Mesenchymal stem cell (in vitro differentiated cells and primary cell): ENCODE measurements around the gene RASD1.
A peak's percentile ranks its signal among the peaks of the same experiment; 100 is the strongest.

Source experiments
- DNase-seq: peaks from one replicate; pipeline ENCODE4 v3.0.0-alpha.2; 2013
- H2AFZ ChIP-seq: one replicate; pipeline ENCODE4 v1.6.1; 2013; ENCODE audit warnings: low read depth, mild to moderate bottlenecking, control low read depth, inconsistent platforms, low read length, moderate library complexity
- H2AK5ac ChIP-seq: 2 replicates; pipeline ENCODE4 v1.6.1; 2013; ENCODE audit warnings: low read length, moderate library complexity, mild to moderate bottlenecking, inconsistent platforms; ENCODE audit not compliant: severe bottlenecking
- H2BK120ac ChIP-seq: one replicate; pipeline ENCODE4 v1.6.1; 2013; ENCODE audit warnings: low read depth, mild to moderate bottlenecking, inconsistent platforms, low read length, moderate library complexity
- H2BK12ac ChIP-seq, 2 experiments: one replicate each; pipeline ENCODE4 v1.6.1; 2013; ENCODE audit warnings: inconsistent platforms in 2 of 2, low read length in 2 of 2, mild to moderate bottlenecking in 2 of 2, moderate library complexity in 2 of 2, control low read depth in 1 of 2
- H2BK15ac ChIP-seq: one replicate; pipeline ENCODE4 v1.6.1; 2013; ENCODE audit warnings: mild to moderate bottlenecking, low read depth, inconsistent platforms; ENCODE audit not compliant: poor library complexity, severe bottlenecking
- H2BK5ac ChIP-seq: 2 replicates; pipeline ENCODE4 v1.6.1; 2013; ENCODE audit warnings: low read depth, mild to moderate bottlenecking, low read length, control low read depth, inconsistent platforms; ENCODE audit not compliant: poor library complexity, severe bottlenecking
- H3K14ac ChIP-seq, 2 experiments: one replicate each; pipeline ENCODE4 v1.6.1; 2013; ENCODE audit warnings: inconsistent platforms in 2 of 2, low read length in 2 of 2, control low read depth in 1 of 2, mild to moderate bottlenecking in 1 of 2, moderate library complexity in 1 of 2
- H3K18ac ChIP-seq, 2 experiments: one replicate each; pipeline ENCODE4 v1.6.1; 2013; ENCODE audit warnings: inconsistent platforms in 2 of 2, low read length in 2 of 2, control low read depth in 1 of 2, low read depth in 1 of 2, mild to moderate bottlenecking in 1 of 2
- H3K23ac ChIP-seq, 2 experiments: one replicate each; pipeline ENCODE4 v1.6.1; 2013; ENCODE audit warnings: inconsistent platforms in 2 of 2, low read length in 2 of 2, mild to moderate bottlenecking in 2 of 2, moderate library complexity in 2 of 2, control low read depth in 1 of 2
- H3K27ac ChIP-seq: 2 replicates; pipeline ENCODE4 v1.5.1; 2013; ENCODE audit warnings: mild to moderate bottlenecking, moderate library complexity, low read length, control low read depth, inconsistent platforms; ENCODE audit not compliant: poor library complexity, severe bottlenecking
- H3K27me3 ChIP-seq, 2 experiments: 2 replicates each; pipeline versions ENCODE4 v1.6.1 to v1.7.0; 2013; ENCODE audit warnings: low read length in 2 of 2, mild to moderate bottlenecking in 2 of 2, moderate library complexity in 2 of 2, control low read depth in 1 of 2, inconsistent platforms in 1 of 2; ENCODE audit not compliant: control insufficient read depth in 1 of 2, insufficient read depth in 1 of 2
- H3K36me3 ChIP-seq, 2 experiments: 2 replicates each; pipeline versions ENCODE4 v1.6.1 to v1.7.0; 2013; ENCODE audit warnings: low read length in 2 of 2, control low read depth in 1 of 2, inconsistent platforms in 1 of 2, low read depth in 1 of 2, mild to moderate bottlenecking in 1 of 2; ENCODE audit not compliant: insufficient read depth in 2 of 2, control insufficient read depth in 1 of 2
- H3K4ac ChIP-seq, 2 experiments: one replicate each; pipeline ENCODE4 v1.6.1; 2013; ENCODE audit warnings: inconsistent platforms in 2 of 2, low read length in 2 of 2, mild to moderate bottlenecking in 2 of 2, moderate library complexity in 2 of 2, control low read depth in 1 of 2, low read depth in 1 of 2
- H3K4me1 ChIP-seq: 2 replicates; pipeline ENCODE4 v1.6.1; 2013; ENCODE audit warnings: low read depth, low read length, control low read depth; ENCODE audit not compliant: control insufficient read depth, insufficient read depth
- H3K4me2 ChIP-seq: 2 replicates; pipeline ENCODE4 v1.6.1; 2013; ENCODE audit warnings: low read length, mild to moderate bottlenecking, inconsistent platforms; ENCODE audit not compliant: poor library complexity, severe bottlenecking
- H3K4me3 ChIP-seq, 2 experiments: 2 replicates each; pipeline versions ENCODE4 v1.5.1 to v1.7.0; 2013; ENCODE audit warnings: low read length in 2 of 2, mild to moderate bottlenecking in 2 of 2, control low read depth in 1 of 2, low read depth in 1 of 2; ENCODE audit not compliant: insufficient read depth in 1 of 2
- H3K79me1 ChIP-seq: replicated peaks from 2 replicates; pipeline ENCODE4 v1.6.1; 2013; ENCODE audit warnings: mild to moderate bottlenecking, control low read depth, low read length, inconsistent platforms; ENCODE audit not compliant: poor library complexity, severe bottlenecking
- H3K9ac ChIP-seq: 2 replicates; pipeline ENCODE4 v1.7.0; 2013; ENCODE audit warnings: mild to moderate bottlenecking, low read length, moderate library complexity
- H3K9me3 ChIP-seq: 2 replicates; pipeline ENCODE4 v1.7.0; 2013; ENCODE audit warnings: mild to moderate bottlenecking, low read length; ENCODE audit not compliant: control insufficient read depth
- H4K8ac ChIP-seq: one replicate; pipeline ENCODE4 v1.6.1; 2013; ENCODE audit warnings: inconsistent platforms, mild to moderate bottlenecking, low read length, moderate library complexity
- H4K91ac ChIP-seq: one replicate; pipeline ENCODE4 v1.6.1; 2013; ENCODE audit warnings: mild to moderate bottlenecking, low read length, inconsistent platforms
- WGBS: methylation state at CpG from one replicate; pipeline ENCODE4 v1.1.7; 2013; ENCODE audit warnings: mixed read lengths; 5-methylcytosine and 5-hydroxymethylcytosine counted together

Gene RASD1

GRCh38 chr17:17497065-17497844 lies 1.1 kb upstream of the RASD1 start:
- Histone ChIP-seq H2AFZ (no peak overlapping the region), H3K79me1 (peaks cover 2% of the 10 kb centered on the region), H2BK12ac (no peak overlapping the region), H3K18ac (no peak overlapping the region), H2BK15ac (no peak overlapping the region), H4K8ac (no peak overlapping the region), H2BK5ac (no peak overlapping the region), H3K36me3 (peaks cover 6 to 8% of the 10 kb centered on the region in 2 experiments), H3K4me3 (peak overlapping the region in 1 of 2 experiments; percentile 56), H4K91ac (no peak overlapping the region), H3K4me2 (peak overlapping the region; percentile 40), H3K27me3 (peaks cover 13 to 51% of the 10 kb centered on the region in 2 experiments), H3K14ac (no peak overlapping the region), H3K4me1 (peaks cover 20% of the 10 kb centered on the region), H3K27ac (no peak overlapping the region), H2BK120ac (no peak overlapping the region), H3K9me3 (no peaks in the 10 kb centered on the region), H3K23ac (no peak overlapping the region), H3K4ac (no peak overlapping the region), H2AK5ac (no peak overlapping the region), H3K9ac (peak overlapping the region; percentile 58)
- DNase-seq: no peak
- WGBS: 41% methylated on average over 19 of the region's 19 CpGs

GRCh38 chr17:17495536-17496188 lies 533 bp downstream of the RASD1 start:
- Histone ChIP-seq H2BK5ac (no peak overlapping the region), H3K4me1 (peaks cover 20% of the 10 kb centered on the region), H3K23ac (peak overlapping the region in 1 of 2 experiments; percentile 42), H2AFZ (peak overlapping the region; percentile 29), H3K18ac (peak overlapping the region in 1 of 2 experiments; percentile 41), H3K27ac (no peak overlapping the region), H2BK12ac (no peak overlapping the region), H3K4ac (peak overlapping the region; percentile 7 to 20), H2AK5ac (no peak overlapping the region), H3K14ac (peak overlapping the region in 1 of 2 experiments; percentile 64), H3K79me1 (peaks cover 2% of the 10 kb centered on the region), H3K27me3 (peaks cover 5 to 40% of the 10 kb centered on the region in 2 experiments), H3K4me2 (peak overlapping the region; percentile 91), H2BK15ac (no peak overlapping the region), H4K8ac (peak overlapping the region; percentile 20), H3K9ac (peak overlapping the region; percentile 87), H3K4me3 (peak overlapping the region; percentile 42 to 84), H3K36me3 (peaks cover 22 to 24% of the 10 kb centered on the region in 2 experiments), H3K9me3 (no peaks in the 10 kb centered on the region), H2BK120ac (no peak overlapping the region), H4K91ac (no peak overlapping the region)
- no peak for DNase-seq
- 7% methylated on average over 58 of the region's 65 CpGs for WGBS

- H3K14ac ChIP-seq: peak overlapping the region in 1 of 2 experiments; percentile 64
Measured at GRCh38 chr17:17494870-17495535, 1.2 kb downstream of the RASD1 start.

More at GRCh38 chr17:17494870-17495535, 1.2 kb downstream of the RASD1 start:
- Histone ChIP-seq H2BK15ac (no peak overlapping the region), H3K27ac (no peak overlapping the region), H2BK12ac (no peak overlapping the region), H3K9ac (peak overlapping the region; percentile 87), H3K4me1 (peaks cover 20% of the 10 kb centered on the region), H2BK120ac (no peak overlapping the region), H2AK5ac (no peak overlapping the region), H2AFZ (peak overlapping the region; percentile 18), H3K36me3 (peaks cover 22 to 27% of the 10 kb centered on the region in 2 experiments), H4K8ac (no peak overlapping the region), H3K27me3 (peaks cover 5 to 38% of the 10 kb centered on the region in 2 experiments), H3K23ac (peak overlapping the region in 1 of 2 experiments; percentile 42), H3K4me3 (peak overlapping the region; percentile 42 to 84), H3K9me3 (no peaks in the 10 kb centered on the region), H3K4ac (peak overlapping the region in 1 of 2 experiments; percentile 28), H4K91ac (peak overlapping the region; percentile 12), H3K79me1 (peaks cover 2% of the 10 kb centered on the region), H3K4me2 (peak overlapping the region; percentile 76), H2BK5ac (no peak overlapping the region), H3K18ac (peak overlapping the region in 1 of 2 experiments; percentile 33)
- WGBS: 4% methylated on average over 67 of the region's 71 CpGs
- DNase-seq: peak; percentile 60
